HepG2 (cell line): ENCODE results near the gene P2RX2. TPM values are rescaled to one million over a fixed set of nuclear protein-coding genes. Genes with fewer than 3 reads are reported as not detected.
A peak's percentile ranks its signal among the peaks of the same experiment; 100 is the strongest.

Source experiments
- CENPBD1 ChIP-seq: sonication (generic); formaldehyde crosslinking; IDR thresholded peaks from 2 replicates; pipeline ENCODE4 v1.8.0; 2022; ENCODE audit warnings: missing genetic modification reagents, low read depth, mild to moderate bottlenecking, borderline replicate concordance
- FLYWCH1 ChIP-seq: sonication (generic); formaldehyde crosslinking; IDR thresholded peaks from 2 replicates; pipeline ENCODE4 v1.8.1; 2023; ENCODE audit warnings: mild to moderate bottlenecking, missing genetic modification reagents
- MAF1 ChIP-seq: sonication (generic); formaldehyde crosslinking; IDR thresholded peaks from 2 replicates; pipeline ENCODE4 v1.5.0; 2020; ENCODE audit warnings: missing genetic modification reagents, borderline replicate concordance
- MEIS2 ChIP-seq: sonication (generic); formaldehyde crosslinking; IDR thresholded peaks from 2 replicates; pipeline ENCODE4 v1.9.0; 2021; ENCODE audit warnings: mild to moderate bottlenecking, missing genetic modification reagents
- MIXL1 ChIP-seq: IDR thresholded peaks from 2 replicates; pipeline ENCODE4 v1.6.1; 2016
- MLXIP ChIP-seq: sonication (generic); formaldehyde crosslinking; IDR thresholded peaks from 2 replicates; pipeline ENCODE4 v1.9.0; 2021; ENCODE audit warnings: missing genetic modification reagents, borderline replicate concordance
- PRDM4 ChIP-seq: sonication (generic); formaldehyde crosslinking; IDR thresholded peaks from 2 replicates; pipeline ENCODE4 v1.9.0; 2021; ENCODE audit warnings: missing genetic modification reagents, borderline replicate concordance
- RBAK ChIP-seq: sonication (generic); formaldehyde crosslinking; IDR thresholded peaks from 2 replicates; pipeline ENCODE4 v1.5.1; 2020; ENCODE audit warnings: mild to moderate bottlenecking, missing genetic modification reagents
- SP4 ChIP-seq: sonication (generic); formaldehyde crosslinking; IDR thresholded peaks from 2 replicates; pipeline ENCODE4 v1.8.1; 2023; ENCODE audit warnings: mild to moderate bottlenecking, missing genetic modification reagents
- ZMYM3 ChIP-seq: sonication (generic); formaldehyde crosslinking; IDR thresholded peaks from 2 replicates; pipeline ENCODE4 v1.5.1; 2020; ENCODE audit warnings: mild to moderate bottlenecking, missing genetic modification reagents
- ZNF609 ChIP-seq: sonication (generic); formaldehyde crosslinking; IDR thresholded peaks from 2 replicates; pipeline ENCODE4 v1.4.0; 2020; ENCODE audit warnings: mild to moderate bottlenecking, missing genetic modification reagents, borderline replicate concordance
- ZNF672 ChIP-seq: sonication (generic); formaldehyde crosslinking; IDR thresholded peaks from 2 replicates; pipeline ENCODE4 v1.8.1; 2022; ENCODE audit warnings: missing genetic modification reagents
- polyA plus RNA-seq, 8 experiments: library from polyadenylated mRNA; depleted of rRNA in 3 of 8; stranded (reverse) in 7 of 8; unstranded in 1 of 8; fragments of >200 nt; fragmentation: Illumina TruSeq in 4 of 8; extraction: Trizol in 4 of 8; gene quantifications; 2 replicates each; pipeline versions ENCODE4 v1.2.1 to v1.2.3, GENCODE V29; 2011 to 2016; ENCODE audit warnings: low read depth in 4 of 8, missing spikeins in 1 of 8, mixed read lengths in 1 of 8; ENCODE audit not compliant: insufficient read depth in 1 of 8
- total RNA-seq, 5 experiments: library from RNA; depleted of rRNA; stranded (reverse); fragments of >200 nt; fragmentation: Illumina TruSeq; extraction: Trizol; gene quantifications; 2 replicates each; pipeline ENCODE4 v1.2.3, GENCODE V29; 2016; ENCODE audit warnings: low read depth in 1 of 5
- TF ChIP-seq, protein P1 (sequence below): sonication (generic); formaldehyde crosslinking; IDR thresholded peaks from 2 replicates; pipeline ENCODE4 v1.4.0; 2020; ENCODE audit warnings: missing genetic modification reagents

Gene P2RX2
- total and polyA plus RNA-seq, 2 of the 13 experiments (the other 11 are each of a cell fraction or from before 2014, with no cell fraction given) = not detected

DNA sequence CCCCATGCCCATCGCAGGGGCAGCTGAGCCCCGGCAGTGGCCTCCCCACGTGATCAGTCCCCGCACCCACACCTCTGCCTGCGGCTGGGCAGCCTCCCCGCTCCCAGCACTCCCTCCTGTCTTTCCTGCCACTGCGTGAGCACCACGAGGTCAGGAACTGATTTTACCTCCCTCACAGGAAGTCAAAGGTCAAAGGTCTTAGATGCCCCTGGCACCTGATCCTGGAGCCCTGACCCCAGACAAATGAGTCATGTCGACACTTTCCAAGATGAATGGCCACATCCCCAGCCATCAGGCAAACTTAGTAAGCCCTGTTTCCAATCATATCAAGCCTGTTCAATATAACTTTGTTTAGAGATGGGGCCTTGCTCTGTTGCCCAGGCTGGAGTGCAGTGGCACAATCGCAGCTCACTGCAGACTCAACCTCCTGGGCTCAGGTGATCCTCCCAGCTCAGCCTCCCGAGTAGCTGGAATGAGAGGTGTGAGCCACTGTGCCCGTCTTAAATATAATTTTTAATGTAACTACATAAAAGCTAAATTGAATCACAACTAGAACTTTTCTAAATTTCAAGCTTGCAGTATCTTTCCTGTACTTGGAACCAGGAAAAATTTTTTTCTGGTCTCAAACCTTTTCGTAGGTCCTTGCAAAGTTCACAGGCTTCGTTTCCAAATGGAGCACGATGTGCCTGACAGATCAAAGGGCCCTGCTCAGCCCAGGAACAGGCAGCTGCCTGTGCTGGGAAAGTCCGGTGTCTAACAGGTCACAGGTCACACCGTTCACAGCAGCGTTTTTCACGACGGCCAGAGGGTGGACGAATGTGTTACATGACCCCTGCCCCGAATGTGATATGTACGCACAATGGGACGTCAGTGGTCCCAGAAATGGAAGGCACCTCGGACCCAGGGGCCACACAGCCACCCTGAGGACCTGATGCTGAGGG is 10.1 kb upstream of the P2RX2 start (continued):
- peak; percentile 21; the same call in 1 of the 2 replicates for TF ChIP-seq SP4 (CRISPR knock-in tag)
- TF ChIP-seq ZMYM3 (CRISPR knock-in tag) = 0 out of 2 replicates have a peak, but pooled peaks have one; percentile 62
- TF ChIP-seq, protein P1, sequence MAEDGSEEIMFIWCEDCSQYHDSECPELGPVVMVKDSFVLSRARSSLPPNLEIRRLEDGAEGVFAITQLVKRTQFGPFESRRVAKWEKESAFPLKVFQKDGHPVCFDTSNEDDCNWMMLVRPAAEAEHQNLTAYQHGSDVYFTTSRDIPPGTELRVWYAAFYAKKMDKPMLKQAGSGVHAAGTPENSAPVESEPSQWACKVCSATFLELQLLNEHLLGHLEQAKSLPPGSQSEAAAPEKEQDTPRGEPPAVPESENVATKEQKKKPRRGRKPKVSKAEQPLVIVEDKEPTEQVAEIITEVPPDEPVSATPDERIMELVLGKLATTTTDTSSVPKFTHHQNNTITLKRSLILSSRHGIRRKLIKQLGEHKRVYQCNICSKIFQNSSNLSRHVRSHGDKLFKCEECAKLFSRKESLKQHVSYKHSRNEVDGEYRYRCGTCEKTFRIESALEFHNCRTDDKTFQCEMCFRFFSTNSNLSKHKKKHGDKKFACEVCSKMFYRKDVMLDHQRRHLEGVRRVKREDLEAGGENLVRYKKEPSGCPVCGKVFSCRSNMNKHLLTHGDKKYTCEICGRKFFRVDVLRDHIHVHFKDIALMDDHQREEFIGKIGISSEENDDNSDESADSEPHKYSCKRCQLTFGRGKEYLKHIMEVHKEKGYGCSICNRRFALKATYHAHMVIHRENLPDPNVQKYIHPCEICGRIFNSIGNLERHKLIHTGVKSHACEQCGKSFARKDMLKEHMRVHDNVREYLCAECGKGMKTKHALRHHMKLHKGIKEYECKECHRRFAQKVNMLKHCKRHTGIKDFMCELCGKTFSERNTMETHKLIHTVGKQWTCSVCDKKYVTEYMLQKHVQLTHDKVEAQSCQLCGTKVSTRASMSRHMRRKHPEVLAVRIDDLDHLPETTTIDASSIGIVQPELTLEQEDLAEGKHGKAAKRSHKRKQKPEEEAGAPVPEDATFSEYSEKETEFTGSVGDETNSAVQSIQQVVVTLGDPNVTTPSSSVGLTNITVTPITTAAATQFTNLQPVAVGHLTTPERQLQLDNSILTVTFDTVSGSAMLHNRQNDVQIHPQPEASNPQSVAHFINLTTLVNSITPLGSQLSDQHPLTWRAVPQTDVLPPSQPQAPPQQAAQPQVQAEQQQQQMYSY (CRISPR knock-in tag) = no peak
- TF ChIP-seq MAF1 (CRISPR knock-in tag) = no peak
- no peak for TF ChIP-seq CENPBD1 (CRISPR knock-in tag)
- 0 out of 2 replicates have a peak, but pooled peaks have one; percentile 46 for TF ChIP-seq MIXL1 (CRISPR knock-in tag)
- peak; percentile 64 for TF ChIP-seq ZNF609 (CRISPR knock-in tag)
- TF ChIP-seq RBAK (CRISPR knock-in tag) = no peak
- TF ChIP-seq PRDM4 (CRISPR knock-in tag) = no peak
- TF ChIP-seq ZNF672 = no peak
- TF ChIP-seq MEIS2 (CRISPR knock-in tag) = peak; percentile 85
- TF ChIP-seq FLYWCH1 (CRISPR knock-in tag) = peak; percentile 65; the same call in 1 of the 2 replicates
- TF ChIP-seq MLXIP (CRISPR knock-in tag) = no peak
